Keratinocyte (primary cell): ENCODE data around the gene AFMID. TPM values are rescaled to one million over a fixed set of nuclear protein-coding genes. Genes with fewer than 3 reads are reported as not detected.

Source experiments
- DNase-seq: peaks from one replicate; pipeline ENCODE4 v3.0.0-alpha.2; 2011; ENCODE audit warnings: low read depth, missing footprints, low spot score
- FAIRE-seq: peaks from 2 replicates; lab custom pipeline; 2011; peaks lifted over from hg19 to GRCh38; lab: Jason Lieb, UNC
- H2AFZ ChIP-seq: 2 replicates; pipeline ENCODE4 v1.6.0; 2012; ENCODE audit warnings: low read length, control low read depth, inconsistent platforms; ENCODE audit not compliant: control insufficient read depth
- H3K27ac ChIP-seq: 2 replicates; pipeline ENCODE4 v1.5.1; 2011; ENCODE audit warnings: low read length; ENCODE audit not compliant: control insufficient read depth, insufficient read depth
- H3K27me3 ChIP-seq: 3 replicates; pipeline ENCODE4 v1.6.0; 2011; ENCODE audit warnings: low read length; ENCODE audit not compliant: control insufficient read depth, insufficient read depth; ENCODE audit errors: extremely low read depth
- H3K36me3 ChIP-seq, 2 experiments: 2 replicates in 1 of 2; 3 replicates in 1 of 2; pipeline ENCODE4 v1.5.1; 2011; ENCODE audit warnings: low read length in 2 of 2, mild to moderate bottlenecking in 1 of 2; ENCODE audit not compliant: control insufficient read depth in 2 of 2, insufficient read depth in 2 of 2; ENCODE audit errors: extremely low read depth in 1 of 2
- H3K4me1 ChIP-seq: 3 replicates; pipeline ENCODE4 v1.5.1; 2011; ENCODE audit warnings: low read length; ENCODE audit not compliant: control insufficient read depth, insufficient read depth; ENCODE audit errors: extremely low read depth
- H3K4me2 ChIP-seq: 3 replicates; pipeline ENCODE4 v1.6.0; 2011; ENCODE audit warnings: low read depth, low read length; ENCODE audit not compliant: control insufficient read depth, insufficient read depth; ENCODE audit errors: extremely low read depth
- H3K4me3 ChIP-seq, 3 experiments: fragments of 200-600 bp in 1 of 3; sonication (generic) in 1 of 3; 2 replicates in 2 of 3; 3 replicates in 1 of 3; pipeline ENCODE4 v1.5.1; 2011 to 2016; ENCODE audit warnings: low read length in 3 of 3, mild to moderate bottlenecking in 3 of 3, control low read depth in 2 of 3, inconsistent platforms in 1 of 3, low read depth in 1 of 3, mixed read lengths in 1 of 3, mixed run types in 1 of 3, moderate library complexity in 1 of 3; ENCODE audit not compliant: control insufficient read depth in 2 of 3, insufficient read depth in 2 of 3; ENCODE audit errors: extremely low read depth in 1 of 3
- H3K79me2 ChIP-seq: 2 replicates; pipeline ENCODE4 v1.6.0; 2012; ENCODE audit warnings: low read length; ENCODE audit not compliant: control insufficient read depth, insufficient read depth
- H3K9ac ChIP-seq: 3 replicates; pipeline ENCODE4 v1.6.0; 2011; ENCODE audit warnings: low read length; ENCODE audit not compliant: control insufficient read depth, insufficient read depth; ENCODE audit errors: extremely low read depth
- H3K9me1 ChIP-seq: 3 replicates; pipeline ENCODE4 v1.6.0; 2011; ENCODE audit warnings: low read length; ENCODE audit not compliant: control insufficient read depth, insufficient read depth; ENCODE audit errors: extremely low read depth
- H3K9me3 ChIP-seq: 2 replicates; pipeline ENCODE4 v1.5.1; 2012; ENCODE audit warnings: low read depth, low read length; ENCODE audit not compliant: control insufficient read depth
- H4K20me1 ChIP-seq: 3 replicates; pipeline ENCODE4 v1.6.0; 2011; ENCODE audit warnings: low read length; ENCODE audit not compliant: control insufficient read depth, insufficient read depth; ENCODE audit errors: extremely low read depth
- CTCF ChIP-seq, 3 experiments: IDR thresholded peaks in 1 of 3; conservative IDR thresholded peaks in 1 of 3; optimal IDR thresholded peaks in 1 of 3; 2 replicates in 2 of 3; 3 replicates in 1 of 3; pipeline versions ENCODE3 to v1.5.1; 2011; ENCODE audit warnings: low read length in 3 of 3, mild to moderate bottlenecking in 3 of 3, moderate library complexity in 2 of 3, control low read depth in 1 of 3, inconsistent platforms in 1 of 3; ENCODE audit not compliant: insufficient read depth in 2 of 3; ENCODE audit errors: extremely low read depth in 1 of 3
- EZH2 ChIP-seq: IDR thresholded peaks from one replicate; pipeline ENCODE4 v1.6.1; 2012; ENCODE audit warnings: inconsistent platforms, mild to moderate bottlenecking, low read length, moderate library complexity
- dilution Hi-C: fragments of 300-500 bp; cut with MboI; formaldehyde crosslinking; loops from one replicate; pipeline ENCODE4 v1.7.0; 2020; ENCODE audit warnings: low sequenced_read_pairs; ENCODE audit not compliant: extremely low pct_ligation_motif_present
- polyA plus RNA-seq, 5 experiments: library from polyadenylated mRNA; depleted of rRNA in 3 of 5; stranded (reverse) in 3 of 5; stranded (forward) in 1 of 5; unstranded in 1 of 5; fragments of >200 nt; gene quantifications; 1 replicate in 1 of 5; 2 replicates in 3 of 5; 3 replicates in 1 of 5; pipeline versions ENCODE4 v1.2.1 to v1.2.3, GENCODE V29; 2011 to 2012; ENCODE audit warnings: missing spikeins in 2 of 5, low read depth in 1 of 5, low replicate concordance in 1 of 5

The AFMID gene
- polyA plus RNA-seq, 1 donor (not counting 4 experiments of a cell fraction or from before 2014, with no cell fraction given), result 21.6 TPM

- no peaks in the 10 kb centered on the region for H3K9me1 ChIP-seq
- no peak overlapping the region for H2AFZ ChIP-seq
- H3K4me1 ChIP-seq, result peaks cover 33% of the 10 kb centered on the region
- no peak overlapping the region for H3K27ac ChIP-seq
- peaks cover 8% of the 10 kb centered on the region for H3K27me3 ChIP-seq
- dilution Hi-C loops, result no loop called here
- no peaks in the 10 kb centered on the region for H3K79me2 ChIP-seq
- H3K4me3 ChIP-seq, result no peak overlapping the region
- TF ChIP-seq EZH2 (no peak), CTCF (optimal IDR thresholded peaks at IDR 0.05 in 1 of 3, IDR thresholded peaks at IDR 0.05 in 1 of 3, conservative IDR thresholded peaks at IDR 0.05 in 1 of 3; ENCODE audit: extremely low read depth in 1 of 3, insufficient read depth in 2 of 3, low read length in 3 of 3) (no peak)
- H3K36me3 ChIP-seq, result no peaks in the 10 kb centered on the region
- DNase-seq (no peak), FAIRE-seq (peak; percentile 13)
- no peaks in the 10 kb centered on the region for H3K9me3 ChIP-seq
- H4K20me1 ChIP-seq, result no peaks in the 10 kb centered on the region
- no peak overlapping the region for H3K9ac ChIP-seq
- H3K4me2 ChIP-seq, result no peak overlapping the region
Measured at GRCh38 chr17:78147315-78147998, 39.7 kb upstream of the AFMID start.

- H3K79me2 ChIP-seq, result no peaks in the 10 kb centered on the region
- H3K9me1 ChIP-seq, result no peaks in the 10 kb centered on the region
- H3K9ac ChIP-seq, result no peak overlapping the region
- H2AFZ ChIP-seq, result no peak overlapping the region
- no peak for DNase-seq
- H3K4me2 ChIP-seq, result no peak overlapping the region
- TF ChIP-seq EZH2 (no peak), CTCF (optimal IDR thresholded peaks at IDR 0.05 in 1 of 3, IDR thresholded peaks at IDR 0.05 in 1 of 3, conservative IDR thresholded peaks at IDR 0.05 in 1 of 3; ENCODE audit: extremely low read depth in 1 of 3, insufficient read depth in 2 of 3, low read length in 3 of 3) (no peak)
- no peak overlapping the region for H3K4me3 ChIP-seq
- H4K20me1 ChIP-seq, result no peaks in the 10 kb centered on the region
- dilution Hi-C loops, result no loop called here
- H3K27me3 ChIP-seq, result peaks cover 8% of the 10 kb centered on the region
- no peak for FAIRE-seq
- H3K9me3 ChIP-seq, result no peaks in the 10 kb centered on the region
- peaks cover 30% of the 10 kb centered on the region for H3K4me1 ChIP-seq
- H3K36me3 ChIP-seq, result no peaks in the 10 kb centered on the region
- H3K27ac ChIP-seq, result no peak overlapping the region
Measured at GRCh38 chr17:78148286-78149016, 38.7 kb upstream of the AFMID start.
